GM23248 (cell line): ENCODE measurements around the gene BCAR1.

Experiments used
- EZH2 ChIP-seq: fragments of 200-600 bp; sonication (generic); IDR thresholded peaks from 2 replicates; pipeline ENCODE4 v1.6.1; 2018; ENCODE audit warnings: antibody characterized with exemption, mild to moderate bottlenecking; ENCODE audit not compliant: insufficient read depth, poor library complexity, severe bottlenecking
- EZH2phosphoT487 ChIP-seq: fragments of 200-600 bp; sonication (generic); IDR thresholded peaks from 2 replicates; pipeline ENCODE4 v1.6.1; 2018; ENCODE audit warnings: antibody characterized with exemption, moderate library complexity, mild to moderate bottlenecking, low read depth; ENCODE audit not compliant: insufficient read depth

DNA sequence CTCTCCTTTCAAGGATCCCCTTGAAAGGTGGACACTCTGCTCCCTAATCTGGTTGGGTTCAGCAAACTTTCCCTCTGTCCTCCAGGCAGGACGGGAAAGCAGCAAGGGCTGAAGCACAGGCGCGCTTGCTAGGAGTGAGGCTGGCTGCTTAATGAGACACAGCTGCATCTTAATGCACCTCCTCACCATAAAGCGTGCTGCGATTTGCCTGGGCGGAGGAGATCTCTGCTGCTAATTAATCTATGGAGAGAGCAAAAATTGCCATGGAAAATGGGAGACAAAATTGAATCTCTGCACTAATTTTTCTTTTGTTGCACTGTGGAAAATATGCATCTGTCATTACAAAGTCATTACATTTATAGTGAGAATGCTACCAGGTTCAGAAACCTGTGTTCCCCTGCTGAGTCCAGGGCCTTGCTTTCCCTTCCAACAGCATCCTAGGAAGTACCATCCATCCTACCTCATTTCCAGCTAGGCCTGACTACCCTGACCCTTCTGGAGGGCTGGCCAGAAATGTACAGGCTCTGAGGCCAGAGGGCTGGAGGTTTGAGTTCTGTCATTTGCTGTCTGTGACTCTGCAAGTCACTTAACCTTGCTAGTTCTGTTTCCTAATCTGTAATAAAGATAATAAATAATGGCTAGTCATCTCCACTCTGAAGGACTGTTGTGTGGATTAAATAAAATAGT is 43.5 kb upstream of the BCAR1 start:
- TF ChIP-seq EZH2phosphoT487 (no peak), EZH2 (no peak)
